H9 (cell line): Measurements from ENCODE around the gene ZSCAN22. TPM values are rescaled to one million over a fixed set of nuclear protein-coding genes. Genes with fewer than 3 reads are reported as not detected.

Source experiments
- DNase-seq: peaks from one replicate; pipeline ENCODE4 v3.0.0-alpha.2; 2017
- H2AFZ ChIP-seq: one replicate; pipeline ENCODE4 v1.6.1; 2013; ENCODE audit warnings: mild to moderate bottlenecking, low read length, control low read depth, moderate library complexity
- H2AK5ac ChIP-seq: 2 replicates; pipeline ENCODE4 v1.6.1; 2013; ENCODE audit warnings: low read length, control low read depth, mixed read lengths; ENCODE audit not compliant: insufficient read length
- H2BK120ac ChIP-seq: one replicate; pipeline ENCODE4 v1.6.1; 2013; ENCODE audit warnings: low read depth, mild to moderate bottlenecking, low read length, control low read depth, inconsistent platforms; ENCODE audit not compliant: poor library complexity, severe bottlenecking
- H2BK12ac ChIP-seq: 2 replicates; pipeline ENCODE4 v1.6.1; 2013; ENCODE audit warnings: low read length, control low read depth, mixed read lengths, low read depth; ENCODE audit not compliant: insufficient read length
- H2BK15ac ChIP-seq: 2 replicates; pipeline ENCODE4 v1.6.1; 2013; ENCODE audit warnings: low read depth, low read length, control low read depth
- H2BK20ac ChIP-seq: one replicate; pipeline ENCODE4 v1.6.1; 2013; ENCODE audit warnings: low read depth, mild to moderate bottlenecking, low read length, control low read depth, inconsistent platforms; ENCODE audit not compliant: poor library complexity, severe bottlenecking
- H2BK5ac ChIP-seq: 2 replicates; pipeline ENCODE4 v1.6.1; 2013; ENCODE audit warnings: low read length, control low read depth, mixed read lengths; ENCODE audit not compliant: insufficient read length
- H3K14ac ChIP-seq: 2 replicates; pipeline ENCODE4 v1.6.1; 2013; ENCODE audit warnings: low read length, control low read depth; ENCODE audit not compliant: insufficient read depth
- H3K18ac ChIP-seq: 2 replicates; pipeline ENCODE4 v1.6.1; 2013; ENCODE audit warnings: low read depth, mild to moderate bottlenecking, mixed read lengths, low read length, control low read depth; ENCODE audit not compliant: insufficient read length
- H3K23ac ChIP-seq: 2 replicates; pipeline ENCODE4 v1.6.1; 2013; ENCODE audit warnings: low read length, control low read depth, mixed read lengths, low read depth; ENCODE audit not compliant: insufficient read length
- H3K23me2 ChIP-seq: 2 replicates; pipeline ENCODE4 v1.6.1; 2013; ENCODE audit warnings: low read depth, mild to moderate bottlenecking, mixed read lengths, low read length, control low read depth; ENCODE audit not compliant: insufficient read length, poor library complexity, severe bottlenecking
- H3K27ac ChIP-seq: 2 replicates; pipeline ENCODE4 v1.5.1; 2013; ENCODE audit warnings: low read length, control low read depth, mixed read lengths, low read depth; ENCODE audit not compliant: insufficient read length
- H3K27me3 ChIP-seq: 2 replicates; pipeline ENCODE4 v1.6.1; 2013; ENCODE audit warnings: low read length, control low read depth, inconsistent platforms; ENCODE audit not compliant: insufficient read depth
- H3K4ac ChIP-seq: 2 replicates; pipeline ENCODE4 v1.6.1; 2013; ENCODE audit warnings: low read depth, mild to moderate bottlenecking, control low read depth, inconsistent platforms, low read length, moderate library complexity
- H3K4me1 ChIP-seq: 2 replicates; pipeline ENCODE4 v1.6.1; 2013; ENCODE audit warnings: low read length, control low read depth, inconsistent platforms; ENCODE audit not compliant: insufficient read depth
- H3K4me2 ChIP-seq: 2 replicates; pipeline ENCODE4 v1.6.1; 2013; ENCODE audit warnings: low read length, control low read depth, mixed read lengths; ENCODE audit not compliant: insufficient read length, insufficient read depth
- H3K56ac ChIP-seq: 2 replicates; pipeline ENCODE4 v1.6.1; 2013; ENCODE audit warnings: low read depth, mild to moderate bottlenecking, mixed read lengths, low read length, control low read depth; ENCODE audit not compliant: insufficient read length
- H3K79me1 ChIP-seq: 2 replicates; pipeline ENCODE4 v1.6.1; 2013; ENCODE audit warnings: low read depth, mild to moderate bottlenecking, moderate library complexity, low read length, control low read depth, inconsistent platforms; ENCODE audit not compliant: insufficient read depth, poor library complexity, severe bottlenecking
- H3K79me2 ChIP-seq: 2 replicates; pipeline ENCODE4 v1.6.1; 2013; ENCODE audit warnings: low read length, control low read depth, inconsistent platforms; ENCODE audit not compliant: insufficient read depth
- H3K9ac ChIP-seq: 2 replicates; pipeline ENCODE4 v1.6.1; 2013; ENCODE audit warnings: low read length, control low read depth, mixed read lengths; ENCODE audit not compliant: insufficient read length; ENCODE audit errors: extremely low read depth
- H3K9me3 ChIP-seq: one replicate; pipeline ENCODE4 v1.6.1; 2013; ENCODE audit warnings: low read depth, low read length, inconsistent platforms; ENCODE audit not compliant: control insufficient read depth
- H3T11ph ChIP-seq: one replicate; pipeline ENCODE4 v1.6.1; 2013; ENCODE audit warnings: mild to moderate bottlenecking, low read length, control low read depth, inconsistent platforms
- H4K20me1 ChIP-seq: one replicate; pipeline ENCODE4 v1.6.1; 2013; ENCODE audit not compliant: control insufficient read depth, insufficient read length, insufficient read depth
- H4K5ac ChIP-seq: 2 replicates; pipeline ENCODE4 v1.6.1; 2013; ENCODE audit warnings: low read depth, mild to moderate bottlenecking, mixed read lengths, low read length, control low read depth; ENCODE audit not compliant: insufficient read length
- H4K8ac ChIP-seq: replicated peaks from 2 replicates; pipeline ENCODE4 v1.6.1; 2013; ENCODE audit warnings: low read length, control low read depth, mixed read lengths, low read depth; ENCODE audit not compliant: insufficient read length
- H4K91ac ChIP-seq: 2 replicates; pipeline ENCODE4 v1.6.1; 2013; ENCODE audit warnings: low read depth, mild to moderate bottlenecking, moderate library complexity, mixed read lengths, low read length, control low read depth; ENCODE audit not compliant: insufficient read length
- H3K27ac Mint-ChIP-seq, 3 experiments: 2 replicates in 2 of 3; 3 replicates in 1 of 3; pipeline ENCODE4 v1.8.0; 2020 to 2021; ENCODE audit warnings: mixed read lengths in 3 of 3, mild to moderate bottlenecking in 1 of 3, moderate library complexity in 1 of 3
- H3K27me3 Mint-ChIP-seq: 2 replicates; pipeline ENCODE4 v1.8.0; 2021; ENCODE audit warnings: low read depth, mild to moderate bottlenecking, moderate library complexity, mixed read lengths
- H3K36me3 Mint-ChIP-seq, 3 experiments: 2 replicates in 2 of 3; 3 replicates in 1 of 3; pipeline ENCODE4 v1.8.0; 2020 to 2021; ENCODE audit warnings: low read depth in 3 of 3, mixed read lengths in 3 of 3; ENCODE audit not compliant: insufficient read depth in 1 of 3
- H3K4me1 Mint-ChIP-seq, 2 experiments: 2 replicates each; pipeline ENCODE4 v1.8.0; 2020; ENCODE audit warnings: mixed read lengths in 2 of 2
- H3K4me3 Mint-ChIP-seq, 2 experiments: 2 replicates in 1 of 2; 3 replicates in 1 of 2; pipeline ENCODE4 v1.8.0; 2020 to 2021; ENCODE audit warnings: mild to moderate bottlenecking in 2 of 2, mixed read lengths in 2 of 2, moderate library complexity in 1 of 2
- H3K9me3 Mint-ChIP-seq, 2 experiments: 2 replicates in 1 of 2; 3 replicates in 1 of 2; pipeline ENCODE4 v1.8.0; 2020; ENCODE audit warnings: mild to moderate bottlenecking in 2 of 2, mixed read lengths in 2 of 2, moderate library complexity in 1 of 2
- CTCF ChIP-seq: fragments of 200-600 bp; sonication (generic); conservative IDR thresholded peaks from 3 replicates; pipeline ENCODE4 v1.8.0; 2021; ENCODE audit warnings: antibody characterized with exemption, mild to moderate bottlenecking
- WGBS: extraction: QIAGEN DNeasy Blood & Tissue Kit; methylation state at CpG from one replicate; pipeline ENCODE4 v1.1.7; 2013; ENCODE audit warnings: missing lambda C conversion rate, low lambda C conversion rate, mixed read lengths; ENCODE audit not compliant: insufficient read length; ENCODE audit errors: extremely low coverage; 5-methylcytosine and 5-hydroxymethylcytosine counted together
- total RNA-seq: library from RNA; stranded (reverse); gene quantifications from 2 replicates; pipeline ENCODE4 v1.2.1, GENCODE V29; 2021

The ZSCAN22 gene
- total RNA-seq, 1 experiment from 2014 or later = 4.8 TPM

GRCh38 chr19:58277197-58277596 is 49.6 kb upstream of the ZSCAN22 start:
- Histone ChIP-seq H3K27ac (no peak overlapping the region), H4K91ac (no peak overlapping the region), H2BK12ac (no peak overlapping the region), H3K23ac (no peak overlapping the region), H4K20me1 (peaks cover 2% of the 10 kb centered on the region), H3K79me2 (peaks cover 30% of the 10 kb centered on the region), H3K23me2 (peaks cover 5% of the 10 kb centered on the region), H2BK5ac (no peak overlapping the region), H3K9ac (no peak overlapping the region), H4K5ac (no peak overlapping the region), H3K9me3 (no peaks in the 10 kb centered on the region), H3K27me3 (no peaks in the 10 kb centered on the region), H2BK15ac (0 out of 2 replicates have a peak overlapping the region, but pooled peaks have one; percentile 58), H3K4me2 (no peak overlapping the region), H4K8ac (no peak overlapping the region), H2AFZ (no peak overlapping the region), H2BK20ac (no peak overlapping the region), H3K79me1 (peaks cover 12% of the 10 kb centered on the region), H3K18ac (no peak overlapping the region), H3K56ac (no peak overlapping the region), H2BK120ac (no peak overlapping the region), H3K4ac (no peak overlapping the region), H3K4me1 (peaks cover 9% of the 10 kb centered on the region; the same call in 1 of the 2 replicates), H2AK5ac (no peak overlapping the region), H3K14ac (no peak overlapping the region), H3T11ph (no peak overlapping the region)
- Mint-ChIP-seq H3K9me3 (peaks cover 5 to 7% of the 10 kb centered on the region in 2 experiments; a peak in 4 of 5 replicates), H3K4me1 (peaks cover 22 to 26% of the 10 kb centered on the region in 2 experiments), H3K4me3 (peak overlapping the region; percentile 93 to 98; a peak in 3 of 5 replicates), H3K27ac (no peak overlapping the region), H3K27me3 (no peaks in the 10 kb centered on the region), H3K36me3 (peaks cover 35 to 43% (median 40%) of the 10 kb centered on the region in 3 experiments)
- no peak for TF ChIP-seq CTCF
- WGBS = no CpG with 5 or more reads among the region's 7 CpGs
- no peak for DNase-seq
